TTC549 (cell line): ENCODE data around the gene NUP153.
"Not testable (repeated sequence)": the region's sequence is repeated elsewhere in the genome, so short reads cannot be mapped to it uniquely, and the experiment has no call there.

Experiments
- FAIRE-seq: peaks from 2 replicates; lab custom pipeline; 2012; peaks lifted over from hg19 to GRCh38; lab: Jason Lieb, UNC

Gene NUP153

DNA sequence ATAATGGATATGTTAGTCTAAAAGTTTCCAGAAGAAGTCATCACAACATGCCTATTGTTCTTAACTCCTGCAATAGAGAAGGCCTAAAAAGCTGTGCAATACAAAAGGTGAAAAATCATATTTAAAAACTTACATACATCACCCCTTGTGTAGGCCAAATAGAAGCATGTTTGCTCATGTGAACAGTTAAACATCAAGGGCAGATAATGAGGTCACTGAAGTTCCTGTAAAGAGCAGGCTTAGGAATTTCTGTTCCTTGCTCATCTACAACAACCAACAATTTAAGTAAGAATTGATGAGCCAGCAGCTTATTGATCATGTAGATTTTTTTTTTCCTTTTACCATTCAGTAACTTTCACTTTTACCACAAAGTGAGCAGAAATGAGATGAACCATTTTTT is 7.5 kb upstream of the NUP153 start:
- no peak for FAIRE-seq

DNA sequence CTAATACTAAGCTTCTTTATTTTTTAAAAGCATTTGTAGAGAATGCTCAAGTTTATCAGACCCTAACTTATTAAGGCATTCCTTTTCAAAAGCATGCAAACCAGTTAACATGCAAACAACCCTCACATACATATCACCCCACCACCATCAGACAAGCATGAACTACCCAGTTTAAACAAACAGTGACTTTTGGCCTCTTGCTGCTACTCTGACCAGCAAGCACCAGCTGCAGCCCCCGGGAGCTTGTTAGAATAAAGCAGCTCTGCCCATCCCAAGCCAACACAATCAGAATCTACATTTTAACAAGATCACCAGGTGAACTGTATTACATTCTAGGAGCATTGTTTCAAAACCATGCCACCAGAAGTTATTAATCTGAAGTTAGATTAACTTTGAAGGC is 5.9 kb upstream of the NUP153 start:
- FAIRE-seq = no peak

DNA sequence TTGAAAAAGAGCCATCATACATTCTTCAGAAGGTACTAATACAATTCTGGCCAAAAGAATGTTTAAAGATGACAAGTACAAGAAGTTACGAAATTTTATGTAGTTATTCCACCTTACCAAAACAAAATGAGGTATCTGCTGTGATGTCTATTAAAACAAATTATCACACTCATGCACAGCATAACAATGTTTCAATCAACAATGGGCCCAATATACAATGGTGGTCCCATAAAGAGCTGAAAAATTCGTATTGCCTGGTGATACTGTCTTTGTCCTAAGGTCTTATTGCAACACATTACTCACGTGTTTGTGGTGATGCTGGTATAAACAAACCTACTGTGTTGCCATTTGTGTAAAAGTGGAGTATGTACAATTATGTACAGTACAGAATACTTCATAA is 3.6 kb upstream of the NUP153 start:
- no peak for FAIRE-seq

DNA sequence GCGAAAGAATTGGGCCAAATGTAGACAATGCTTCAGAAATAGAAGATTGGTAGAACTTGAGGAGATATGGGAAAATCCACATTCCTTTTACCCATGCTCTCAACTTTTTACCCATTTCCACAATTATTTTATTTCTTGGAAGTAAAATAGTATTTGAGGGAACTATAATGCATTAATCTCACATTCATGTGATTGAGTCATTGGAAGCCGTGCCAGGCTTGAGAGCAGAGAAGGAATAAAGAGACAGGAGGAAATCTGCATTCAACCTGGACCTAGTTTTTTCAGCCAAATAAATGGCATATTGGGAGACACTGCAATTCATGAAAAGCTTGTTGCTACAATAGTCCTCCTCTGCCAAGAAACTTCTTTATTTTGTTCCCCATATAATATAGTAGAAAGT is 2.8 kb upstream of the NUP153 start:
- FAIRE-seq = no peak

DNA sequence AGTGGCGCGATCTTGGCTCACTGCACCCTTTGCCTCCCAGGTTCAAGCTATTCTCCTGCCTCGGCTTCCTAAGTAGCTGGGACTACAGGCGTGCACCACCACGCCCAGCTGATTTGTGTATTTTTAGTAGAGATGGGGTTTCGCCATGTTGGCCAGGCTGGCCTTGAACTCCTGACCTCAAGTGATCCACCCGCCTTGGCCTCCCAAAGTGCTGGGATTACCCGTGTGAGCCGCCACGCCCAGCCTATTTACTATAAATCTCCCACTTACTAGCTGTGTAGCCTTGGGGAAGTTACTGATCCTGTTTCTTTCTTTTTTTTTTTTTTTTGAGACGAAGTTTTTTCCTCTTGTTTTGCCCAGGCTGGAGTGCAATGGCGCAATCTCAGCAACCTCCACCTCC is 1.3 kb upstream of the NUP153 start:
- not testable (repeated sequence) for FAIRE-seq

DNA sequence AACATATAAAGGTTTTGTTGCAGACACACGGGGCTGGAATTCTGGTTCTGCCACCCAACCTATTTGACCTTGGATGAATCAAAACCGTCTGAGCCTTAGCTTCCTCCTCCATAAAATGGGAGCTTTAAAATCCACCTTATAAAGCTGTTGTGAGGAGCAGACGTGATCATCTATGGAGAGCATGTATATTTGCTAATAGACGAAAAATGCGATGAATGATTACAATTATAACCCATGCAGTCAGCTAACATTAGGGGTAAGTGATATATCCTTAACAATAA is 586 bp upstream of the NUP153 start:
- no peak for FAIRE-seq

DNA sequence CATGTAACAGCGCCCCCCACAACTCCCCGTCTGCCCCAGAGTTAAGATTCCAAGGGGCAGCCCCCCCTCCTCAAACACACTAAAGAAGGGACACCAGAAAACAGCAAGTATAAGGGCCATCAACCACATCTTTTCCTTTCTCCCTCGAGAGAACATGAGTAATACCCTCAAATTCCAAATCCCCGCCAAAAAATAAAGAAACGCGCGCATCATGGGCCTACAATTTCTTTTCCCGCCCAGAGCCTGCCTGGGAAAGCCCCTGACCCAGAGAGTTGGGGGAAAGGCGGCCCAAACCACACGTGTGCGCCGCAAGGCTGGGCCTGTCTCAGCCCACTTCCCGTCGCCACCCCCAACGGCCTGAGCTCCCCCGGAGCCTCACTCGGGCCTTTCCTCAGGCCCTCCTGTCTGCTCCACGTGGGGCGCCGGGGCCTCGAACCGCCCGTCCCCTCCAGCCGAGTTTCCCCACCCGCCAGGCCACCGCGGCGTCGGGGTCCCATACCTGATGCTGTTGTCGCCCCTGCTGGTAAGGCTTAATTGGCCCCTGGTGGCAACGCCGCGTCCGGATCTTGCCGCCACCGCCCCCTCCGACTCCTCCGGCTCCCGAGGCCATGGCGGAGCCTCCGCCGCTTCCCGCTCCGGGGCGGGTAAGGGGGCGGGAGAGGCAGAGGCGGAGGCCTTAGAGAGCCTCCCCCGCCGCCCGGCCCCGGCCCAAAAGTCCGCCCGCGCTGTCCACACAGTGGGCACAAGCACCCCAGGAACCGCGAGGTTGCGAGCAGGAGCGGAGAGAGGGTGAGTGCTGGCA is 746 bp downstream of the NUP153 start:
- no peak for FAIRE-seq

DNA sequence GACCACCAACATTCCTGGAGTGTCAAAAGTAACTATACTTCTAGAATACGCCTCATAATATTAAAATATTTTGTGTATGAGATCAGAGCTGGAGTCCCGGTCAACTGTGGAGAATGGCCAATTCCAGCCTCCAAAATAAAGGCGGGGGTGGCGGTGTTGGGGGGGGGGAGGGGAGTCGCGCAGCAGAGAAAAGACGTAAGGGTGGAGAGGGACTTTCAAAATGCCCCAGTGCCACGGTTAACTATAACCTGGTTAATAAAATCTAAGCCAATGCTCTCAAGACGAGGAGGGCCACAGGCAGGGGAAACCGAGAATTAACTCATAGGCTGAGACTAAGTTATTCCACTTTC is 1.3 kb downstream of the NUP153 start:
- FAIRE-seq = no peak

DNA sequence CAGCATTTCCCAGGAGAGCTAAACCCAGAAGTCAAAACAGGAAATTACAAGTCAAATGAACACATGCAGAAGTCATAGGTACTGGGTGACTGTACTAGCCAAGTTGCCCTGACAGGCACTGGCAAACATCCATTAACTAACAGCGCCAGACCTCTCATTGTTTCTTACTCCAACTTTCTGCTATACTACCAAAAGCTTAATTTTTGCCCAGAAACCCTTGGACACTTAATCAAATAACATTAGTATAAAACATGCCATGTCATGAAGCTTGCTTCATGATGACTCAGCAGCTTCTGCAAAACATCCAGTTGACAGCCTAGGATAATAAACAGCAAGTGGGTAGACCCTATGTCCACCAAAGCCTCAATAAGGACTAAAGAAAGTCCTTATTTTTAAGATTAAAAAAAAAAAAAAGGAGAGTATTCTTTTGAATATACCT is 3.5 kb downstream of the NUP153 start:
- FAIRE-seq = no peak

DNA sequence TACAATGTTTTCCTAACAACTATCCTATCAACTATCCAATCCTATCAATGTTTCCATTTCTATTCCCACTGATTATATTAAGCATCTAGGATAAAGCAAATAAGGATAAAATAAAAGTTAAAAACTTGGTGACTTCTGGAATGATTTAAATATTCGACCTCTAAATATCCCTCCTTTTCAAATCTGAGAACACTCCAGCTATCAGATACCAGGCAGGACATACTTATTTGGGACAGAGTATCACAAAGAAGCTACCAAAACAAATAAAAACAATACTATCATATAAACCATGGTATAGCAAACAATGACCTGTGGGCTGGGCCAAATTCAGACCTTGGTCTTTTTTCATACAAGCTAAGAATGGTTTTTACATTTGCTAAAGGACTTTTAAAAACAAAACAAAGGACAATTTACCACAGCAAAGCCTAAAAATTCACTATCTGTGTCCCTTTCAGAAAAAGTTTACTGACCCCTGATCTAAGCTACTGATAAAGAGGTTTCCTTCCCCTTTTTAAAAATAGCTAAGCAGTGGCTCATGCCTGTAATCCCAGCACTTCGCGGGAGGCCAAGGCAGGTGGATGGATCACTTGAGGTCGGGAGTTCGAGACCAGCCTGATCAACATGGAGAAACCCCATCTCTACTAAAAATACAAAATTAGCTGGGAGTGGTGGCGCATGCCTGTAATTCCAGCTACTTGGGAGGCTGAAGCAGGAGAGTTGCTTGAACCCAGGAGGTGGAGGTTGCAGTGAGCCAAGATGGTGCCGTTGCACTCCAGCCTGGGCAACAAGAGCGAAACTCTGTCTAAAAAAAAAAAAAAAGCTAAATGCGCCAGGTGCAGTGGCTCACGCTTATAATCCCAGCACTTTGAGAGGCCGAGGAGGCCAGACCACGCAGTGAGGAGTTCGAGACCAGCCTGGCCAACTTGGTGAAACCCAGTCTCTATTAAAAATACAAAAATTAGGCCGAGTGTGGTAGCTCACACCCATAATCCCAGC is 6.0 kb downstream of the NUP153 start:
- FAIRE-seq = no peak

DNA sequence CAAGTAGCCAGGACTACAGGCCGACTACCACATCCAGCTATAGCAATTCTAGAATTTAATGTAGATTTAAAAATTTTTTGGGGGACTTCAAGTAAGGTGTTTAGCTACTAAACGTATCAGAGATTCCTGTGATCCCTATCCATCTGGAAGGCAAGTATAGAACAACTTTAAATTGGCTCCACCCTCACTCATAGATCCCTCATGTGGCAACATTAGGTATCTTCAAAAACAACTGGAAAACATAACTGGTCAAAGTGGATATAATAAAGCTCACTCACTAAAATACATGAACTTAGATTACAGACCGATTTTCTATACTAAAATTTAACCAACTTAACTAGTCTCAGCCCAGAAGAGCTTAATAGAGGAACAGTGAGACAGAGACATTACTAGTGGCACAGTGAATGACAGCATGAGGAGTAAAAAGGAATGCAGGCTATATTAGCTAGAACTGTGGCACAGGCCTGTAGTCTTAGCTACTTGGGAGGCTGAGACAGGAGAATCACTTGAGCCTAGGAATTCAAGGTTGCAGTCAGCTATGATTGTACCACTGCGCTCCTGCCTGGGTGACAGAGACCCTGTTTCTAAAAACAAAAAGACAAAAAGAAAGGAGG is 14.7 kb downstream of the NUP153 start:
- FAIRE-seq = no peak

DNA sequence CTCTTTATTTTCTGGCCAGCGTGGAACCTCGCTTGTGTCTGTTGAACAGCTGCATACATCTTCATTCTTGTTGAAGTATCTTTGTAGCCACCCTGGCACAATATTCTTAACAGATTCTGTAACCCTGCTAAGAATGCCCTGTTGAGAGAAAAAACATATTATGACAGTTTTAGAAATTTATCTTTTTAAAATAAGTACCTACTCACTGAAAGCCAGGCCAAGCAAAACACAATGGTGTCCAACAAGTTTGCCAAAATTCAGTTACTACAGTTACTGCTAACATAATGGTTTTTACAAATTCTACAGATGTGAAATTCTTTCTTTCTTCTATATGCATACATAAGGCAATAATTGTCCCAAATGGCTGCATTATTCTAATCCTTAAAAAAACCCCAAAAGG is 18.2 kb downstream of the NUP153 start:
- FAIRE-seq = no peak

DNA sequence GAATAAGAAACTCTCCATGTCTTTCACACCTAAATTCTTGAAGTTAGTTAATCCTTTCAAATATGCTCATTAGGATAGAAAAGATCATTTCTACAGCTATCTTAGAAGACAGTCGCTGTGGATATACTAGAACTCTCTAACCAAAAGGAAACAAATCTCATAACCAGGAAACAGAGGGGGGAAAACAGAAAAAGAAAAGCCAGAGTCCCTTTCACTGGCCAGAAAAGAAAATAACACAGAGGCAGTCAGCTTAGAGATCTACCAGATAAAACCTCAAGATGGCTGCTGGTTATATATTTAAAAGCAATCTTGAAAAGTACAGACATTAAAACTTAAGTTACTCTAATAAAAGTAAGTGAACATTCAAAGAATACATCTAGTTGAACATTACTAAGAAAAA is 19.6 kb downstream of the NUP153 start:
- no peak for FAIRE-seq

DNA sequence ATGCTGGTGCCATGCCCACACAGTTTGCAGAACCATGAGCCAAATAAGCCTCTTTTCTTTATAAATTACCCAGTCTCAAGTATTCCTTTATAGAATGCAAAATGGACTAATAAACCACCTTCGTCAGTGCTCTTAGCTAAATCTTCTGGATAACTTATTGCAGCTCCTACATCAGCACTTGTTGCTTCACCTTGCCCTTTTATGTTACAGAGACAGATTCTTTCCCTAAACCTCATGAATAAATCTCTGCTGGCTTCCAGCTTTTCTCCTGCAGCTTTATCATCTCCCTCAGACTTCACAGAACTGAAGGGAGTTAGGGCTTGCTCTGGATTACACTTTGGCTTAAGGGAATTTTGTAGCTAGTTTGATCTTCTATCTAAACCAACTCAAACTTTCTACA is 22.6 kb downstream of the NUP153 start:
- no peak for FAIRE-seq

DNA sequence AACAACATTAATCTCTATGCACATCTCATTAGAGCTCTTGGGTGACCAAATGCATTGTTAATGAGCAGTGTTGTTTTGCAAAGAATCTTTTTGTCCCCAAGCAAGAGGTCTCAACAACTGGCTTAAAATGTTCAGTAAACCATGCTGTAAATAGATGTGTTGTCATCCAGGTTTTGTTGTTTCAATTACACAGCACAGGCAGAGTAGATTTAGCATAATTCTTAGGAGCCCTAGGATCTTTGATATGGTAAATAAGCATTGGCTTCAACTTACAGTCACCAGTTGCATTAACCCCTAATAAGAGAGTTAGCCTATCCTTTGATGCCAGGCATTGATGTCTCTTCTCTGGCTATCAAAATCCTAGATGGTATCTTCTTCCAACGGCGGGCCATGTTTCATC is 23.3 kb downstream of the NUP153 start:
- FAIRE-seq = no peak

DNA sequence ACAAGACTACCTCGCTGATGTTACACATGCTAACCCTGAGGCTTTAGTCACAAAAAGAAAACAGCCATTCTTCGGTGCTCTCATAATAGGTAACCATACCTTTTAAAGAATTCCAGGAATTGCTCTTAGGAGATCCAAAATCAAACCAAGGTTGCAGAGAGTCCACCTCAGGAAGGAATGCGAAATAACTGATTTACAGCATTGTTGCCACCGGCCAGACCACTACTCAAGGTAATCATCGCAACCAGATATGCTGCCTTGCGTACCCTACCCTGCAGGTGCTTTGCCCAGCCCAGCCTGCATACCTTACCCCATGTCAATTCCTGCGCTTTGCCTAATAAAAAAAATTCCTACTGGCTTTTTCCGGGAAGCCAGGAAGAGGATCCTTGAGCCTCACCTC is 27.0 kb downstream of the NUP153 start:
- no peak for FAIRE-seq

DNA sequence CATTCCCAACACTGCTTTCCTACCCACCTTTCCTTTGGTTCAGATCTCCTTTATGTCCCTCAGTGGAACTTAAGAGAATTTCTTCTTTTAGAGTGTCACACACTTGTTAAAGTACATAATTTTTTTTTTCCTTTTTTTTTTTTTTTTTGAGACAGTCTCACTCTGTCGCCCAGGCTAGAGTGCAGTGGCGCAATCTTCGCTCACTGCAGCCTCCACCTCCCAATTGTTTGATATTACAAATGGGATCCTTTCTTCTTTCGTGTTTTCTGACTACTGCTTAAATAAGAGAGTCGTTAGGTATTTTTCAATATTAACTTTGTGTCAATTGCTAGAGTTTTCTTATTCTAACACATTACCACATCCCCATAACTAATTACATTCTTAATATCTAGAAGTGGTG is 29.1 kb downstream of the NUP153 start:
- no peak for FAIRE-seq

DNA sequence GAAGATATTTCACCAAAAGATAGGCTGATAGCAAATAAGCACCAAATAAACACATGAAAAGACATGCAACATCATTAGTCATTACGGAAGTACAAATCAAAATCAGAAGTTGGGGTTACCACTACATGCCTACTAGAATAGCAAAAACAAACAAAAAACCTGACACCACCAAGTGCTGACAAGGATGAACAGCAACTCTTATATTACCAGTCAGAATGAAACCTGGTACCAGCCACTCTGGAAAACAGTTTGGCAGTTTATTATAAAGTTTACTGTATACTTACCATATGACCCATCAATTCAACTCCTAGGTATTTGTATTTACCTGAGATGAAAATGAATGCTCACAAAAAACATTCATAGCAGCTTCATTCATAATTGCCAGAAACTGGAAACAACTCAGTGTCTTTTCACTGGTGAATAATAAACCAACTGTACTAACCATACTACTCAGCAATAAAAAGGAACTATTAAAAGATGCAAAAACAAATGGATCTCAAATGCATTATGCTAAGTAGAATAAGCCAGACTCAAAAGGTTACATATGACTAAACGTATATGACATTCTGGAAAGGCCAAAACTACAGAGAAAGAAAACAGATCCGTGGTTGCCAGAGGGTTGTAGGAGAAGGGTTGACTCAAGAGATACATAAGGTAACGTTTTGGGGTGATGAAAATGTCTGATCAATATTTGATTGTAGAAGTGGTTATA is 33.0 kb downstream of the NUP153 start:
- FAIRE-seq = no peak

DNA sequence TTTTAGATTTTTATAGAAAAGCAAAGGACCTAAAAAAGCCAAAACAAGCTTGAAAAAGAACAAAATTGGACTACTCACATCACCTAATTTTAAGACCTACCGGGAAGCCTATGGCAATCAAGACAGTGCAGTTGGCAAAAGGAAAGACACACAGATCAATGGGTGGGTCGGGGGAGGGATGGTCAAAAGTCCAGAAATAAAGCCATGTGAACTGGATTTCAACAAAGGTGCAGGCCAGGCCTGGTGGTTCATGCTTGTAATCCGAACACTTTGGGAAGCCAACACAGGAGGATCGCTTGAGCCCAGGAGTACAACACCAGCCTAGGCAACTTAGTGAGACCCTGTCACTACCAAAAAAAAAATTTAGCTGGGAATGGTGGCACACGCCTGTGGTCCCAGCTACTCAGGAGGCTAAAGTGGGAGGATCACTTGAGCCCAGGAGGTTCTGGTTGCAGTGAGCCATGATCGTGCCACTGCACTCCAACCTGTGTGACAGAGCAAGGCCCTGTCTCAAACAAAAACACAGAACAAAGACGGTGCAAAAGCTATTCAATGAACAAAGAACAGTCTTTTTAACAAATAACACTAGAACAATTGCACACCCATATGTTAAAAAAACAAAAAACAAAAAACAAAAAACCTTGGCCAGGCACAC is 34.5 kb downstream of the NUP153 start:
- no peak for FAIRE-seq

DNA sequence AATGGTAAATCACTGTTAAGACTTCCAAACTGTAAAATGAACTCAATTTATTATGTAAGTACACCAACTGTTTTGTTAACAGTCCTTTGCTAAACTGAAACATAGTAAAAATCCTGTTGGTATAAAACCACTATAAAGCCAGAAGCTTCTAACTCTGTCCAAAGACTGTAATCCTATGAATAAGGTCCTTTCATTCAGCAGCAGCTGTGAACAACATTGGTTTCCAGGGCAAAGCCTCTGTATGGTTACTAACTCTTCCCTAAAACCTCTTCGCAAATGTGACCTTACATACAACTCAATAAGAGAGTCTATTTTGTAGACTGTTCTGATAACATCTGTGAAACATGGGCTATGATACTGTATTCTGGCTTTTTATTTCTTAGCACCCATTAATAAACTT is 40.1 kb downstream of the NUP153 start:
- no peak for FAIRE-seq

DNA sequence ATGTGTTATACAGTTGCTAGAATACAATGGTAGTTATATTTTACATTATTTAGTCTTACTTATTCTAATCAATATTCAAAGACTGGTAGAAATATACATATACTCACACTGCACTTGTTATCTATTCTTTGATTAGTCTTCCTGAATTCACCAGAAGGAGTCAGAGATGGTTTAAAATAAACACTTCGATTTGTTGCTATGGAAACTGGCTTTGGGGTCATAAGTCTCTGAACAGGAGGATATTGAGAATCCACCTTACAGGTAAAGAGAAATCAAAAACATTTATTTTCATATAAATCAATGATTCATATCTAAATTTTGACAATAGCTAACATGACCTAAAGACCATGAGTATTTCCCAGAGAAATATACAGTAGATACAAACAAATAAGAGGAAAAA is 41.6 kb downstream of the NUP153 start:
- no peak for FAIRE-seq

DNA sequence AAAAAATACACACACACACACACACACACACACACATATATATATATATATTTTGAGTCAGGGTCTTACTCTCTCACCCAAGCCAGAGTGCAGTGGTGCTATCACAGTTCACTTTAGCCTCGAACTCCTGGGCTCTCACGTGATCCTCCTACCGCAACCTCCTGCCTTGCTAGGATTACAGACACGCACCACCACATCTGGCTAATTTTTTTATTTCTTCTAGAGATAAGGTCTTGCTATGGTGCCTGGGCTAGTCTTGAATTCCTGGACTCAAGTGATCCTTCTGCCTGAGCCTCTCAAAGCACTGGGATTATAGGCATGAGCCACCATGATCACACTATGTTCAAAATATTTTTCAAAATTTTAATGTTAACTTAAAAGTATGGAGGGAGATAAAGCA is 43.5 kb downstream of the NUP153 start:
- no peak for FAIRE-seq
